ENCODE data around the gene KLRC4.

DNA sequence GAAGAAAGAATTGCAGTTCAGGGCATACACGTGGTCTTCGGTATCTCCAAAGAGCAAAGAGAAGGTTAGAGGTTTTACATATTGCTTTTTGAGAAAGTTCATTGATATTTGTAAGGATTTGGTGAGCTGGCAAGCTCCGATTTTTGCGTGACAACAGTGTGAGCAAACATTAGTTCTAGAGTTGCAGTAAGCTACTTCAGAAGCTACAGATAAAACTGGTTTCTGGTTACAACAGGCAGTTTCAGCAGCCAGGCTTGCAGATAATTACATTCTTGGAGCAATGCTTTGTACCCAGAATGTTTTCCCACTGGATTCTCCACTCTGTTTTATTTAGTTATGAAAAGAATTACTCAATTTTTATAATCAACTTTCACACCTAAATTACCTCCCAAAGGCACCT, 47.9 kb downstream of the KLRC4 start:
- TF ChIP-seq, protein P1, sequence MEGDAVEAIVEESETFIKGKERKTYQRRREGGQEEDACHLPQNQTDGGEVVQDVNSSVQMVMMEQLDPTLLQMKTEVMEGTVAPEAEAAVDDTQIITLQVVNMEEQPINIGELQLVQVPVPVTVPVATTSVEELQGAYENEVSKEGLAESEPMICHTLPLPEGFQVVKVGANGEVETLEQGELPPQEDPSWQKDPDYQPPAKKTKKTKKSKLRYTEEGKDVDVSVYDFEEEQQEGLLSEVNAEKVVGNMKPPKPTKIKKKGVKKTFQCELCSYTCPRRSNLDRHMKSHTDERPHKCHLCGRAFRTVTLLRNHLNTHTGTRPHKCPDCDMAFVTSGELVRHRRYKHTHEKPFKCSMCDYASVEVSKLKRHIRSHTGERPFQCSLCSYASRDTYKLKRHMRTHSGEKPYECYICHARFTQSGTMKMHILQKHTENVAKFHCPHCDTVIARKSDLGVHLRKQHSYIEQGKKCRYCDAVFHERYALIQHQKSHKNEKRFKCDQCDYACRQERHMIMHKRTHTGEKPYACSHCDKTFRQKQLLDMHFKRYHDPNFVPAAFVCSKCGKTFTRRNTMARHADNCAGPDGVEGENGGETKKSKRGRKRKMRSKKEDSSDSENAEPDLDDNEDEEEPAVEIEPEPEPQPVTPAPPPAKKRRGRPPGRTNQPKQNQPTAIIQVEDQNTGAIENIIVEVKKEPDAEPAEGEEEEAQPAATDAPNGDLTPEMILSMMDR (IDR thresholded peaks at IDR 0.05): no peak
- no peak for TF ChIP-seq POLR2A (IDR thresholded peaks at IDR 0.05)
- TF ChIP-seq EP300 (IDR thresholded peaks at IDR 0.05): no peak
